ENCODE data around the gene ARMH3. TPM values are rescaled to one million over a fixed set of nuclear protein-coding genes. Genes with fewer than 3 reads are reported as not detected.

Gene ARMH3
- total RNA-seq, 1 donor from 2014 or later: 10.7 TPM

- TF ChIP-seq CTCF (IDR thresholded peaks at IDR 0.05; ENCODE audit: insufficient read depth, low read length, poor library complexity, severe bottlenecking): no peak
- Histone ChIP-seq H3K4me3 (ENCODE audit: low read depth, low read length) (no peak overlapping the region), H3K36me3 (ENCODE audit: control insufficient read depth, insufficient read depth, low read length) (no peaks in the 10 kb centered on the region), H3K27me3 (ENCODE audit: control insufficient read depth, insufficient read depth, low read length) (no peaks in the 10 kb centered on the region)
- DNase-seq (ENCODE audit: low read depth): no peak
Observed at GRCh38 chr10:101961591-101962498, 94.1 kb downstream of the ARMH3 start.

GRCh38 chr10:101960879-101961395 is 95.0 kb downstream of the ARMH3 start:
- no peak for DNase-seq (ENCODE audit: low read depth)
- H3K4me3 ChIP-seq (ENCODE audit: low read depth, low read length): no peak overlapping the region
- no peaks in the 10 kb centered on the region for H3K36me3 ChIP-seq (ENCODE audit: control insufficient read depth, insufficient read depth, low read length)
- no peak for TF ChIP-seq CTCF (IDR thresholded peaks at IDR 0.05; ENCODE audit: insufficient read depth, low read length, poor library complexity, severe bottlenecking)
- no peaks in the 10 kb centered on the region for H3K27me3 ChIP-seq (ENCODE audit: control insufficient read depth, insufficient read depth, low read length)

GRCh38 chr10:101959346-101959916 is 96.5 kb downstream of the ARMH3 start:
- Histone ChIP-seq H3K36me3 (ENCODE audit: control insufficient read depth, insufficient read depth, low read length) (no peaks in the 10 kb centered on the region), H3K27me3 (ENCODE audit: control insufficient read depth, insufficient read depth, low read length) (no peaks in the 10 kb centered on the region), H3K4me3 (ENCODE audit: low read depth, low read length) (no peak overlapping the region)
- TF ChIP-seq CTCF (IDR thresholded peaks at IDR 0.05; ENCODE audit: insufficient read depth, low read length, poor library complexity, severe bottlenecking): no peak
- DNase-seq (ENCODE audit: low read depth): no peak

GRCh38 chr10:101958691-101959090 is 97.3 kb downstream of the ARMH3 start:
- Histone ChIP-seq H3K4me3 (ENCODE audit: low read depth, low read length) (no peak overlapping the region), H3K27me3 (ENCODE audit: control insufficient read depth, insufficient read depth, low read length) (no peaks in the 10 kb centered on the region), H3K36me3 (ENCODE audit: control insufficient read depth, insufficient read depth, low read length) (no peaks in the 10 kb centered on the region)
- TF ChIP-seq CTCF (IDR thresholded peaks at IDR 0.05; ENCODE audit: insufficient read depth, low read length, poor library complexity, severe bottlenecking): no peak
- no peak for DNase-seq (ENCODE audit: low read depth)

- no peak for DNase-seq (ENCODE audit: low read depth)
- no peaks in the 10 kb centered on the region for H3K36me3 ChIP-seq (ENCODE audit: control insufficient read depth, insufficient read depth, low read length)
Observed at GRCh38 chr10:101956898-101957297, 99.1 kb downstream of the ARMH3 start.

More at GRCh38 chr10:101956898-101957297, 99.1 kb downstream of the ARMH3 start:
- no peak overlapping the region for H3K4me3 ChIP-seq (ENCODE audit: low read depth, low read length)
- TF ChIP-seq CTCF (IDR thresholded peaks at IDR 0.05; ENCODE audit: insufficient read depth, low read length, poor library complexity, severe bottlenecking): no peak
- no peaks in the 10 kb centered on the region for H3K27me3 ChIP-seq (ENCODE audit: control insufficient read depth, insufficient read depth, low read length)

Measured in kidney epithelial cell (primary cell).